GM12875 (cell line): Measurements from ENCODE around the gene SYNGR2.
"Not testable (repeated sequence)": the region's sequence is repeated elsewhere in the genome, so short reads cannot be mapped to it uniquely, and the experiment has no call there.

Experiments
- H3K4me3 ChIP-seq: one replicate; pipeline ENCODE4 v1.5.1; 2011; ENCODE audit warnings: low read depth, low read length, control low read depth
- CTCF ChIP-seq: IDR thresholded peaks from 2 replicates; pipeline ENCODE4 v1.5.1; 2011; ENCODE audit warnings: low read depth, mild to moderate bottlenecking, control low read depth, inconsistent platforms, low read length, moderate library complexity, borderline replicate concordance; ENCODE audit not compliant: insufficient read depth

Gene SYNGR2

GRCh38 chr17:78133971-78134898, 34.1 kb upstream of the SYNGR2 start:
- TF ChIP-seq CTCF: peak; percentile 77
- H3K4me3 ChIP-seq: peak overlapping the region; percentile 68

- H3K4me3 ChIP-seq: no peak overlapping the region
- no peak for TF ChIP-seq CTCF
Observed at GRCh38 chr17:78134899-78135385, 33.4 kb upstream of the SYNGR2 start.

GRCh38 chr17:78135858-78136500, 32.4 kb upstream of the SYNGR2 start:
- no peak for TF ChIP-seq CTCF
- no peak overlapping the region for H3K4me3 ChIP-seq

GRCh38 chr17:78137392-78138203, 30.8 kb upstream of the SYNGR2 start:
- no peak overlapping the region for H3K4me3 ChIP-seq
- TF ChIP-seq CTCF: peak; percentile 87

- no peak overlapping the region for H3K4me3 ChIP-seq
- TF ChIP-seq CTCF: no peak
Observed at GRCh38 chr17:78138204-78139060, 29.9 kb upstream of the SYNGR2 start.

GRCh38 chr17:78139861-78140168, 28.6 kb upstream of the SYNGR2 start:
- H3K4me3 ChIP-seq: not testable (repeated sequence)
